HG03097 (cell line): Measurements from ENCODE around the gene ASCC2.
A peak's percentile ranks its signal among the peaks of the same experiment; 100 is the strongest.

Experiments
- ATAC-seq: cut with Tn5 transposase; IDR thresholded peaks from one replicate; pipeline ENCODE4 v1.9.1; 2021; ENCODE audit not compliant: unreplicated experiment, low FRiP score

The ASCC2 gene

GRCh38 chr22:29788339-29789279 lies 49.5 kb downstream of the ASCC2 start:
- ATAC-seq, result no peak

GRCh38 chr22:29787371-29787980 lies 50.6 kb downstream of the ASCC2 start:
- no peak for ATAC-seq

DNA sequence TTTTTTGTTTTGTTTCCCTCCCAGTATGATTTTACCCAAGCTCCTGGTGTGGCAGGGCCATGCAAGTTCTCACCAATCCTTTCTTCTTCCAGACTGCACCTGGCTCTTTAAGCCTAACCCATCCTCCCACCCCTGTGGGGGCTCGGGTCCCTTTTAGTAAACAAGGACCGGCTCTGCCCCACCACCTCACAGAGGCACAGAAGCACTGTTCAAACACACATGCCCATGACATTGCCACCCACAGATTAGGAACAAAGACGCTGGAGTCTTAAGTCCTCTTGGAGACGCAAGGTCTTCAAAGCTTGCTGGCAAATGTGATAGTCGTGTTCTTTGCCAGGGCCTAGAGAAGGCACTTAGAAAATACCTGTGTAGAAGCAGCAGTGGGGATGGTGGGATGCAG lies 52.0 kb downstream of the ASCC2 start:
- ATAC-seq, result no peak

DNA sequence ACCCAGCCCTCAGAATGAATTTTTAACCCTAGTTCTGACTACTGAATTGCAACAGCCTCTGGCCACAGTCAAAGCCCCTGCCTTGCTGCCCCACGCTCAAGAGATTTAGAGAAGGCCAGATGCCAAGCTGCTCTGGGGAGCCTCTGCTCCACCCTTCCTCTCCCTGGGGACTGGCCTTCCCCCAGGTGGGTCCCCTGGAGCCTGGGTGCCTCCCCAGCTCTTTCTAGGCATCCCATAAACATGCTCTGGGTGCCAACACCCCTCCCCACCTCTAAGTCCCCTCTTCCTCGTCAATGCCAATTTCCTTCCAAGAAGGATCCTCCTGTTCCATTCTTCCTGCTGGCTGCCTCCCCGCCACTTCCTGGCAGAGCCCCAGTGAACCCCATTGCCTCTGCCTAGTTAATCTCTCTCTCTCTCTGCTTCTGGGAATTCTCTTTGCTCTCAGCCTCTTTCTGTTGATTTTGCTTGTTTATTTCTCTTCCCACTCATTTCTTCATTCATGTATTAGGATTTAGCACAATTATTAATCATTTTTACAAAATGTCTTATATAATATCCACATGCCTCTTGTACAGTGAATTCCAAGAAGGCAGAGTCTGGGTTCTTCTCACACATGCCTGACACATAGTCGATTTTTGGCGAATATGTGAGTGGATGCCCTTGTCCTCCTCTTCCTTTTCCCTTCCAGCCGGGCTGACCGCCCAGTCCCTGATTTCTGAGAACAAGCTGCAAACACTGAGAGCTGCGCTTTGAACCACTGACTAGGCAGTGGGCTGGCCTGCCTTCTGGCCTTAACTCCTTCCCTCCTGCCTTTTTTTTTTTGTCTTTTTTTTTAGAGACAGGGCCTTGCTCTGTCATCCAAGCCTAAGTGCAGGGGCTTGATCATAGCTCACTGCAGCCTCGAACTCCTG lies 53.4 kb downstream of the ASCC2 start:
- ATAC-seq, result no peak

- ATAC-seq, result no peak
These were observed 55.8 kb downstream of the ASCC2 start for GRCh38 chr22:29782061-29782845.

- no peak for ATAC-seq
These were observed 57.1 kb downstream of the ASCC2 start for GRCh38 chr22:29780748-29781676.

DNA sequence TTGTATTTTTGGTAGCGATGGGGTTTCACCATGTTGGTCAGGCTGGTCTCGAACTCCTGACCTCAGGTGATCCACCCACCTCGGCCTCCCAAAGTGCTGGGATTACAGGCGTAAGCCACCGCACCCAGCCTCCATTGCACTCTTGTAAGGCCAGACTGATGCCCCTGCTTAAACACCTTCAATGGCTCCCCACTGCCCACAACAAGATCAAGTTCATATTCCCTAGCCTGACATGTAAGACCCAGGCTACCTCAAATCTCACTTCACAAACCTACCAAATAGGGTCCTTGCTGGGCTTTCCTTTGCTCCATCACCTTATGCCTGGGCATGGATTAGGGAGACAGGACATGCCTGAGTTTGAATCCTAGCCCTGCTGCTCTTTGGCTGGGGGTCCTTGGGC lies 57.9 kb downstream of the ASCC2 start:
- ATAC-seq, result no peak

DNA sequence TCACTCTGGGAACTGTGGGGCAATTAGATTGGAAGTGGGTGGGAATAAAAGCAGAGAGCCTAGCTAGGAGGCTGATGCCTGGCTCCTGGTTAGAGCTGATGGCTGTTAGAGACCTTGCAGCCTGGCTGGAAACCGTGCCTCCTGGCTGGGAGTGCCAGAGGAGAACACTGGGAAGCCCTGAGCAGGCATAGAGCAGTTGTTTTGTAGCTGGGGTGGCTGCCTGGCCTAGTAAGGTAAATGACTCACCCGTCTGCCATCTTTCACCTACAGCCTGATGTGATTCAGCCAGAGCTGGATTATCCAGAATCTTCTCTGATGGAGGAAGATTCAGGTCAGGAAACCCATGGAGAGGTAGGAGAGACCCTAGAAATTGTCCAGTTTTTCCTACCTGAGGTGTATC lies 64.8 kb downstream of the ASCC2 start:
- no peak for ATAC-seq

DNA sequence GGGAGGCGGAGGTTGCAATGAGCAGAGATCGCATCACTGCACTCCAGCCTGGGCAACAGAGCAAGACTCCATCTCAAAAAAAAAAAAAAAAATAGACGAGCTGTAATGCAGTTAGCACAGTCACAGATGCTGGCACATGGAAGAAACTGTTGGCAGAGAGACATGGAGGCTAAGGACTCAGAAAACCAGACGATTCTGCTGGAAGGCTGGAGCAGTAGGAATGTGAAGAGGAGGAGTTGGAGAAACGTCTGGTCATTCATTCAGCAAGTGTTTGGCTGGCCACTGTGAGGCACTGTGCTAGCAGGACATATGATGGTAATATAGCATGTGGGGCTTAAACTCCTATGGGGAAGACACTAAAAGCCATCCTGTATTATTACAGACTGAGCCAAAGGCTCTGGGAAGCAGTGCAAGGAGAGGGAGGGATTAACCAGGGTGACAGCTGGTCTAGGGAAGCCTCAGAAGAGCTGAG lies 65.9 kb downstream of the ASCC2 start:
- no peak for ATAC-seq

- ATAC-seq, result no peak
These were observed 68.3 kb downstream of the ASCC2 start for GRCh38 chr22:29769723-29770321.

GRCh38 chr22:29768052-29768693 lies 69.9 kb downstream of the ASCC2 start:
- no peak for ATAC-seq

GRCh38 chr22:29767171-29768051 lies 70.7 kb downstream of the ASCC2 start, which contains the start of gene UQCR10:
Gene UQCR10, plus strand, starts transcription at chr22:29767369. Its CDS starts 30 bp downstream, at chr22:29767399.
- ATAC-seq, result peak; percentile 55

DNA sequence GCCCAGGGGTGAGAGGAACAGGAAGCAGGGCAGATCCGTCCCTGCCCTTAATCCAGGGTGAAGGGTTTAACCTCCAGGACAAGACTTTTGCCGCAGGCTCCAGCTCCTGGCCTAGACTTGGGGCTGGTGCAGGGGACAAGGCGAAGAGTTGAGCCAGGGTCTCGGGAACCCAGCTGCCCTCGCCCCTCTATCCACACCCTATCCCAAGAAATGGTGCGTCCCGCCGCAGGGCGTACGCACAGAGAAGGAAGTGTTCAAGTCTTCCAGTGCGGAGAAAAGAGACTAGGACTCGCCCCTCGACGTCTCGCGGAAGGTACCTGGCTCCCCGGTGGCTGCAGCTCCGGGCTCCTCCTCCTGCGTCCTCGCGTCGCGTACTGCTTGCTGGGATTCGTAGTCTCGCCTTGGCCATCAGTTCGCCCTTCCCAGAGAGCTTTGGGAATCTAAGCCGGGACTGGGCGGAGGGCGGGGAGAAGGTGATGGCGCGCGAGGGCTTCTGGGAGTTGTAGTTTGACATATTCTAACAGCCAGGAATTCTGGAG lies 71.4 kb downstream of the ASCC2 start, which contains the start of gene ZMAT5:
Gene ZMAT5 (minus strand): TSS at position 376 of the 539 bp plus-strand sequence. CDS start 18,463 bp downstream, outside the sequence.
- ATAC-seq, result peak; percentile 88

GRCh38 chr22:29765905-29766631 lies 72.0 kb downstream of the ASCC2 start:
- peak; percentile 15 for ATAC-seq

DNA sequence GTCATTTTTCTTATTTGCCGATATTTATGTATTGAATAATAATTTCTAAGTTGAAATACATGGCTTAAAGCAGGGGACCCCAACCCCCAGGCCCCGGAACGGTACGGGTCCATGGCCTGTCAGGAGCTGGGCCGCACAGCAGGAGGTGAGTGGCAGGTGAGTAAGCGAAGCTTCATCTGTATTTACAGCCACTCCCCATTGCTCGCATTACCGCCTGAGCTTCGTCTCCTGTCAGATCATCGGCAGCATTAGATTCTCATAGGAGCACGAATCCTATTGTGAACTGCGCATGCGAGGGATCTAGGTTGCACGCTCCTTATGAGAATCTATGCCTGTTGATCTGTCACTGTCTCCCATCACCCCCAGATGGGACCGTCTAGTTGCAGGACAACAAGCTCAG lies 75.8 kb downstream of the ASCC2 start:
- no peak for ATAC-seq

DNA sequence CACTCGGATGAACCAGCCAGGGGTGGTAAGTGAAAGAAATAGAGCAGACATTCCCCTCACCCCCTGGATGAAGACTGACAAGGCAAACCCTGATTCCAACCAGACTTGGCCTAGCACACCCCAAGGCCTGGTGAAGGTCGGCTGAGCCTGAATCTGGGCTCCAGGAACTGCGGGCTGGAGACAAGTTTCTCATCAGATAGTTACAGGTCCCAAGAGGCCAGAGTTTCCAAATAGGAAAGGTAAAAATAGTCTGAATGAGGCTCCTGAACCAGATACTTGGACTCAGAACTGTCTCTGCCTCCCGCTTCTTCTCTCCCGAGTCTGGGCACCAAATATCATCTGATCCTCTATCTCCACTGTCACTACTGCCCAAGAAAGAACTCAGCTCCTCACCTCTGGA lies 79.1 kb downstream of the ASCC2 start:
- no peak for ATAC-seq
